SK-N-MC (cell line): ENCODE results near the gene LANCL1.

Experiments
- EZH2 ChIP-seq: fragments of 200-600 bp; sonication (generic); IDR thresholded peaks from one replicate; pipeline ENCODE4 v1.6.1; 2017; ENCODE audit warnings: antibody characterized with exemption
- FOXP2 ChIP-seq: optimal IDR thresholded peaks from 2 replicates; pipeline ENCODE3; 2011; ENCODE audit warnings: mild to moderate bottlenecking, moderate library complexity; ENCODE audit not compliant: insufficient read depth; ENCODE audit errors: extremely low read length, control extremely low read depth
- POLR2AphosphoS5 ChIP-seq: IDR thresholded peaks from 2 replicates; pipeline ENCODE4 v1.6.1; 2012; ENCODE audit warnings: mild to moderate bottlenecking, low read depth, low read length, borderline replicate concordance

DNA sequence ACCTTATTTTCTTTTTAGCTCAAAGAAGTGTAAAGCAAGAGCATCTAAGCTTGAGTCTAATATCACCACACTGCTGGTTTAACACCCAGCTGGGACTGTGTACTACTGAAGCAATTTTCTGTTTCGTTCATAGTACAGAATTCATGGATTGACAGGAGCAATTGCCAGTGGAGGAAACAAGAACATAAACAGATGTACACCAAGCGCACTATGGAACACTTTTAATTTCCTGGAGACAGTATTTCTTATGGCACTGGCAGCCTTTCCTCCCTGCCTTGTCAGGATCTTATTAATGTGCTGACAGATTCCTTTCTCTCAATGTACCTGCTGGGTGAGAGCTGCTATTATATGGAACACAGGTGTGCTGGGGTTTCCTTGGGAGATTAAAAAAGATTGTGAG lies 4.2 kb upstream of the LANCL1 start:
- no peak for TF ChIP-seq POLR2AphosphoS5
- TF ChIP-seq EZH2 = no peak
- no peak for TF ChIP-seq FOXP2
